Esophagus squamous epithelium (tissue), 4 donors: ENCODE results near the gene GAS7.

Experiments
- CTCF ChIP-seq, 6 experiments: fragments of 450-650 bp in 4 of 6; fragments of 200-600 bp in 2 of 6; sonication (generic) in 2 of 6; IDR thresholded peaks; one replicate each; pipeline ENCODE4 v1.5.1; 2016 to 2019; ENCODE audit warnings: antibody characterized with exemption in 6 of 6, mild to moderate bottlenecking in 4 of 6, moderate library complexity in 4 of 6
- POLR2A ChIP-seq, 4 donors: fragments of 450-650 bp; IDR thresholded peaks; one replicate each; pipeline ENCODE4 v1.6.1; 2017; ENCODE audit warnings: antibody characterized with exemption in 4 of 4, mild to moderate bottlenecking in 4 of 4, moderate library complexity in 3 of 4

GRCh38 chr17:10156077-10156435 lies 42.4 kb downstream of the GAS7 start:
- TF ChIP-seq POLR2A (IDR thresholded peaks at IDR 0.05) (no peak), CTCF (IDR thresholded peaks at IDR 0.05) (no peak)
